Measurements from ENCODE around the gene TMIGD1.
"Not testable (repeated sequence)": the region's sequence is repeated elsewhere in the genome, so short reads cannot be mapped to it uniquely, and the experiment has no call there.

Gene TMIGD1

GRCh38 chr17:30358055-30358760 lies 24.4 kb upstream of the TMIGD1 start:
- no peak for FAIRE-seq

DNA sequence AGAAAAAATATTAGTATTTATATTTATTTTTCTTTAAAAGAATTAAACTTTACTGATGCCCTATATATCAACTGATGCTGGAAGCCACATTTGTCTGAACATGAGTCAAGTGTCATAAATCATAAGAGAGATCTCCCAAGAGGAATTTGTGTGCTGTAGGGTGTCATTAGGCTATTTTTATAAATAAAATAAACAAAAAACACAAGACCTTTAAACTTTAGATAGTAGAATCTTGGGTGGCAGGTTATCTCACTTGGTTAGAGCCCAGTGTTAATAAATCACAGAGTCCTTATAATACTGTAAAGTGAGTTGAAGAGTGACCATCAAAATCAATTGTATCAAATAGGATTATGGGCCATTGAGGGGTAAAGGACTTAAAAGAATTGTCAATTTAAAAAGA lies 23.6 kb upstream of the TMIGD1 start:
- no peak for FAIRE-seq

DNA sequence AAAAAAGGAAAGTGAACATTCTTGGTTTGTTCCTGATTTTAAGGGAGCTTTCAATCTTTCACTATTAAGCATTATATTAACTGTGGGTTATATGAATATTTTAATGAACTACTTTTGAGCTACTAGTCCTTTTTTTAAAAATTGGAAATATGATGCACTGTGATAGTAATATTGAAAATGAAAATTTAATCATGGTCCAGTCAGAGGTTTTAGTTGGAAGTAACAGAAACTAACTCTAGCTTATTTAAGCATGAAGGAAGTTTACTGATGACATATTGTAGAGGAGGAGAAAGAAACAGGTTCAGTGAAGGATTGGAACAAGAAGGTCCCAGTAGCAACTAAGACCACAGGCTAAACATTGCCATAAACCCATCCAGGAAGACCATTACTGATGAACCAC lies 20.8 kb upstream of the TMIGD1 start:
- no peak for FAIRE-seq

DNA sequence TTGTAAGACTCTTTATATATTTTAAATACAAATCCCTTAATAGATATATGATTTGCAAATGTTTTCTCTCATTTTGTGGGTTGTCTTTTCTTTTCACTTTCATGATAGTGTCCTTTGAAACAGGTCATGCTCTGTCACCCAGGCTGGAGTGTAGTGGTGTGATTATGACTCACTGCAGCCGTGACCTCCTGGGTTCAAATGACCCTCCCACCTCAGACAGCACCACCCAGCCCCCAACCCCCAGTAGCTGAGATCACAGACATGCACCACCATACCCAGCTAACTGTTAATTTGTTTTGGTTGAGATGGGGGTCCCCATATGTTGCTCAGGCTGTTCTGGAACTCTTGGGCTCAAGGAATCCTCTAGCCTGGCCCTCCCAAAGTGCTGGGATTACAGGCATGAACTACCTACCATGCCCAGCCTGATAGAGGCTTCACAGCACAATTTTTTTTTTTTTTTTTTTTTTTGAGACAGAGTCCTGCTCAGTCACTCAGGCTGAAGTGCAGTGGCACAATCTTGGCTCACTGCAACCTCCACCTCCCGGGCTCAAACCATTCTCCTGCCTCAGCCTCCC lies 18.5 kb upstream of the TMIGD1 start:
- FAIRE-seq, result no peak

DNA sequence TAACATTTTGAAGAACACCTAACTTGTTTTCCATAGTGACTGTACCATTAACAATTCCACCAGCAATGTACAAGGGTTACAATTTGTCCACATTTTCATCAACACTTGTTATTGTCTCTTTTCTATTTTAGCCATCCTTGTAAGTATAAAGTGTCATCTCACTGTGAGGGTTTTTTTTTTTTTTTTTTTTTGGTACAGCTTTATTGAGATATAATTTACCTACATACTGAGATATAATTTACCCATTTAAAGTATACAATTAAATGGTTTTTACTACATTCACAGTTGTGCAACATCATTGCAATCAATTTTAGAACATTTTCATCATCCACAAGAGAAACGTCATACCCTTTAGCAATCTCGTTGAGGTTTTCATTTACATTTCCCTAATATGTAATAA lies 17.9 kb upstream of the TMIGD1 start:
- FAIRE-seq, result no peak

- FAIRE-seq, result not testable (repeated sequence)
These were observed 17.4 kb upstream of the TMIGD1 start for GRCh38 chr17:30351263-30351662.

DNA sequence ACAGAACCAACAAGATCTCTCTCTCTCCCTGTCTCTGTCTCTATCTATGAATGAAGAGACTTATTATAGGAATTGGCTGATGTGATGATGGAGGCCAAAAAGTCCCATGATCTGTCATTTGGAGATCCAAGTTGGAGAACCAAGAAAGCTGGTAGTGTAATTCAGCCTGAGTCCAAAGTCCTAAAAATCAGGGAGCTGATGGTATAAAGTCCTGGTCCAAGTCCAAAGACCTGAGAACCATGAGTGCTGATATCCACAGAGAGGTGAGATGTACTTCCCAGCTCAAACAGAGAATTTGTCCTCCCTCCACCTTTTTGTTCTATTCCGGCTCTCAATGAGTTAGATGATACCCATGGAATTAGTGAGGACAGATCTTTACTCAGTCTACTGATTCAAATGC lies 15.4 kb upstream of the TMIGD1 start:
- FAIRE-seq, result no peak

DNA sequence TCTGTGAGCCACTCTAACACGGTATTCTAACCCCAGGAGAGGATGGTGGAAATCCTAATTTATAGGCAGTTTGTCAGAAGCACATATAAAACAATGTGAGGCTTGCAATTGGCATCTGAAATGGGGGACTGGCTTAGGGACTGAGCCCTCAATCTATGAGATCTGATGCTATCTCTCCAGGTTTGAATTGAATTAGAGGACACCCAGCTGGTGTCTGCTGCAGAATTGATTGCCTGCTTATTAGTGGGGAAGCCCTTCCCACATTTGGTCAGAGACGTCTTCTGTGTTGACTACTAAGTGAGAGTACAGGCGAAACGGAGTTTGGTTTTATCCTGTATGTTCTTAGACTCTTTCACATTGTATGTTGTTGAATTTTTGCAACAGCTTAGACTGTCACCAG lies 13.6 kb upstream of the TMIGD1 start:
- no peak for FAIRE-seq

GRCh38 chr17:30346221-30346795 lies 12.5 kb upstream of the TMIGD1 start:
- FAIRE-seq, result no peak

GRCh38 chr17:30345527-30346075 lies 11.7 kb upstream of the TMIGD1 start:
- FAIRE-seq, result no peak

DNA sequence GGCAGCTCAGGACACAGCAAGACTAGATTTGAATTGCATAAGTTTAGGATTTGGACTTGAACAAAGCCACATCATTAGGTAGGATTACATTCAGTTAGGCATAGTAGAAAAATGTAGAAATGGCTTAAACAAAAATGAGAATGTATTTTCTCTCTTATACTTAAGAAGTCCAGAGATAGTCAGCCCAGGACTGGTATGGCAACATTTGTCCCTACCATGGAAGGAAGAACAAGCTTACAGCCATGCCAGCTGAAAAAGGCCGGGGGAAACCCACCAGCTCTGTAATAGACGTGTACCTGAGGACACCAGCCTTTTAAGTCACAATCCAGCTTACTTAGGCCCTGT lies 11.2 kb upstream of the TMIGD1 start:
- no peak for FAIRE-seq

DNA sequence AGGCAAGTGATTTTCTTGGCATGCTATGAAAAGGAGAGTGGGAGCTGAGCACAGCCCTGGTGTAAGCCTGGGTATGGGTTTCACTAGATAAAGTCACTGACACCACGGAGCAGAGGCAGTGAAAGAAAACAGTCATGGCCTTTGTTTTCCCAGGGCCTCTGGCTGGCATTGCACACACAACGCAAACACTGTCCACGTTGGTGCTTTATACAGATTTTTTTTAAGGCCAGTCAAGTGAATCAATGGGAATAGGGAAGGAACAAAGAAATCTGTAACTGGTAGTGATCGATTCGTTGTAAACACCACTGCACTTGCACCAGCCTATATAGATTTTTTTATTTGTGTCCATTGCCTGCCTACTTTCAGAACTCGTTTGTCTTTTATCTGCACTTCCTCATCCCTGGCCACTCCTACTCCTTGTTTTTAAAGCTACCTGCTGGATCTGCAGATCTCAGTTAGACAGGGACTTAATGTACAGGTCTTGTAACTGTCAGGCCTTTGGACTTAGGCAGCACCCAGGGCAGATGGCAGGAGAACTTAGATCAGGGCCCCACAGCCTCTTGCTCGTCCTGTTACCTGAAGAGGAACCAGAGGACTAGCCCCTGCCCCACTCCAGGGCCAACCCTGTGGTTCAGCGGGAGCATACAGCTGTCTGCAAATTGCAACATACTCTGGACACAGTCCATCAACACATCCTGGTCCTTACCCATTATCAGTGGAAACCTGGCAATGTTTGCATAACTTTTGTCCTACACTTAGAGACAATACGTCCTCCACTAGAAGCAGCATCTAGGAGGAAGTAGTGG lies 10.6 kb upstream of the TMIGD1 start:
- FAIRE-seq, result no peak

DNA sequence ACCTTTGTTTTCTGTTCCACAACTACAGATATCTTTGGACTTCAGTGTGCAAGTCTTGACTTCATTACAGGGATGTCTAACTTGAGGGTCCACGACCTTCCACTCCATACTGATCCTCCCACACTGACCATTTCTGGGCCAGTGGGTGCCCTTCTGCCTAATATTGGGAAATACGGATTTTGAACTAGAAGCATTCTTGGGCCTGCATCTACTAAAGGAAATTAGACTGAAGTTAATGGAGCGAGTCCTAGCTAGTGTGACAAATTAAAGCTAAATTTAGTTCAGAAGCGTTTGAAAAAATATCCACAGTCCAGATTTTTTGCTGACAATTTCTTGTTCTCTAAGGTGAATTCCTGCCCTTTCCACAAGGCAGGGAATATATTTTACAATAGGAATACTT lies 9.9 kb upstream of the TMIGD1 start:
- no peak for FAIRE-seq

GRCh38 chr17:30343244-30343643 lies 9.4 kb upstream of the TMIGD1 start:
- not testable (repeated sequence) for FAIRE-seq

- FAIRE-seq, result no peak
These were observed 7.9 kb upstream of the TMIGD1 start for GRCh38 chr17:30341703-30342249.

DNA sequence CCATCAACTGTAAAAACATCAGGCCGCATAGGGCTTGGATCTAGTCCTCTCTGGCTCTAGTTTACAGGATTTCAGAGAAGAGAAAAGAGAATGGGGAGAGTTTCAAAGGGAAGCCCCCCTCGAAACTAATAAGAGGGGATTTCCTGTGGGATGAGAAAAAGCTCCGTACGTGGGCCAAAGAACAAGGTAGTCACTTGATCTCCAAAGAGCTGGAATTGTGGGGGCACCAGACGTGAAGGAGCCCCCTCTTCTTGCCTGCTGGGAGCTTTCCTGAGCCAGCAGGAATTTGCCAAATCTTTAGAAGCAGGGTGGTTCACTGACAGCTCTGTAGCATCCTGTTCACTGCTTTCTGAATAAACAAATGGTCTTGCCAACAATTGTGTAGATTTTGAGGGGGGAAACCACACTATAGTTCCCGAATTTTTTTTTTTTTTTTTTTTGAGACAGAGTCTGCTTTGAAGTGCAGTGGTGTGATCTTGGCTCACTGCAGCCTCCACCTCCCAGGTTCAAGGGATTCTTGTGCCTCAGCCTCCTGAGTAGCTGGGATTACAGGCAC lies 7.0 kb upstream of the TMIGD1 start:
- FAIRE-seq, result no peak

DNA sequence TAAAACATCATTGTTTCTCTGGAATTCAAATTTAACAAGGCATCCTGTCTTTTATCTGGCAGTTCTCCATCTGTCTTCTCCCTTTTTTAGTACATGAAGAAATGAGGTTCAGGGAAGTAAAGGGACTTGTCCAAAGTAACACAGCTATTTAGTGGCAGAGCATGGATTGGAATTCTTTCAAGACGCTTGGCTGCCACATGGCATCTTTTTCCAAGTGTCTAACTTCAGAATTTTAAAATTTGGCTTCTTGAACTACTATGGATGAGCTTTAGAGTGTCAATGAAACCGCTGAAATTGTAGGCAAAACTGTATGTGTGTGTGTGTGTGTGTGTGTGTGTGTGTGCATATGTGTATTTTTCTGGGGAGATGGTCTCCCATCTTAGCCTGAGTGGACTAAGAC lies 5.2 kb upstream of the TMIGD1 start:
- no peak for FAIRE-seq

DNA sequence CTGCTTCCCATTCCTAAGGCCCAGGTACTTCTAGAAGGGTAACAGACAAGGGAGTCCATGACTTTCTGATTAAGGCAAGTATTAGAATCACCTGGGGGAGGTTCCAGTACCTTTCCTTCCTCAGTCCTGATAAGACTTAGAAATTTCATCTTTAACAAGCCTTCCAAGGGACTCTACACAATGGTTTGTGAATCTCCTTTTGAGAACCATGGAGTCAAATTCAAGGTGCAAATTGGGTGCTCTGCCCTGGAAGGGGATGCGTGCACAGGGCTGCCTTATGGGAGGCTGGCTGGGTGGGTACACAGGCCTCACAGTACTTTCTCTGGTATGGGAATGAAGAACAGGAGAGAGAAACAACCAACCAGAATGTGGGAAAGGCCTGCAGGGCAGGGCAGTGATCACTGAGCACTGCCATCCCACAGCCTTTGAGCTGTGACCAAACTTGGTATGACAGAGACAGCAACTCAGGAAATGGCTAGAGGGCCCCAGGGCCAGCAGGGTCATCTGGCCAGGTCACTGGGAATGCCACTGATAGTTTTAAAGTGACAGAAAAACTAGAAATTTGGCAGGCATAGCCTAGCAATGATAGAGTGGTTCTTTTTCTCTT lies 3.6 kb upstream of the TMIGD1 start:
- FAIRE-seq, result no peak

DNA sequence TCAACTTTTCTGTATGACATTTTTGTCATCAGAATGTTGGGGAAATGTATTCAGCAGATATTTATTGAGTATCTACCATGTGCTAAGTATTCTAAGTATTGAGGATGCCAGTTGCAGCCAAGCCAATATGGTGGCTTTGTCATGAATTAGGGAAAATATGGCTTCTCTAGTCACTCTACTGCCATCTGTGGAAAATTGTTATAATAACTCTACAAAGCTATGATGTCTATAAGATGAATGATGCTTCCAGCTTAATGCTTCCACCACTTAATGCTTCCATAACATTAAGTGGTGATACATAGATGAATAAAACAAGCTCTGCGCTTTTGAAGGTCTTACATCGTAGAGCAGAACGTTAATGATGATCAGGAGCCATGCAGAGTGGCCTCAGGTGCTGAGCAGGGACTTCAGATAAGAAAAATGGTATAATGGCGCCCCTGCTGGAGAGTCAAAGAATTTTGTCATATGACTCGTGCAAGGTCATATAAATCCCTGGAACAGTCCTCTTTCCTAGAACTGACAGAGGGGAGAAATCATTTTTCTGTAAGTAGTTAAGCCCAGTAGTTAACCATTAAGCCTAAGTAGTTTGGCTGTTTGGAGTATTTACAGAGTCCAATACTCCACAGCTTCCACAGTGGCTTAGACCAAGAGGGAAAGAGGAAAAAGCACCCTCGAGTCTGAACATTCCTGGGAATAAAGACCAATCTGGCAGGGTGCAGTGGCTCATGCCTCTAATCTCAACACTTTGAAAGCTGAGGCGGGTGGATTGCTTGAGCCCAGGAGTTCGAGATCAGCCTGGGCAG lies 2.7 kb upstream of the TMIGD1 start:
- FAIRE-seq, result no peak

DNA sequence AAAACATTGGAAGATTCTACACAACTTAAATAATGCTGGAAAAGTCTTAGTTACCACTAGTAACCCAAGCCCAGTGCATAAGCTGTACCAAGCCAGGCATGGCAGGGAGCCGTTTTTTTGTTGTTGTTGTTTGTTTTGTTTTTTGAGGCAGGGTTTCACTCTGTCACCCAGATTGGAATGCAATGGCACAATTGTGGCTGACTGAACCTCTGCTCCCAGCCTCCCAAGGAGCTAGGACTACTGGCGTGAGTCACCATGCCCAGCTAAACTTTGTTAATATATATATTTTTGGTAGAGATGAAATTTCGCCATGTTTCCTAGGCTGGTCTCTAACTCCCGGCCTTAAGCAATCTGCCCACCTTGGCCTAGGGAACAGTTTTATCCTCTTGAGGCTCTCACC lies 564 bp upstream of the TMIGD1 start:
- FAIRE-seq, result no peak

GRCh38 chr17:30332057-30332542 lies 1.8 kb downstream of the TMIGD1 start:
- peak; percentile 38 for FAIRE-seq
